ENCODE results near the gene GLB1L2.

GLB1L2 gene

GRCh38 chr11:134423106-134423505 lies 91.3 kb downstream of the GLB1L2 start:
- H3K4me3 ChIP-seq (ENCODE audit: low read depth, low read length), result no peak overlapping the region
- DNase-seq (ENCODE audit: low read depth), result no peak
- no peak for TF ChIP-seq CTCF (IDR thresholded peaks at IDR 0.05; ENCODE audit: insufficient read depth, low read depth, low read length, missing control alignments)

GRCh38 chr11:134425413-134425812 lies 93.6 kb downstream of the GLB1L2 start:
- no peak for DNase-seq (ENCODE audit: low read depth)
- TF ChIP-seq CTCF (IDR thresholded peaks at IDR 0.05; ENCODE audit: insufficient read depth, low read depth, low read length, missing control alignments), result no peak
- H3K4me3 ChIP-seq (ENCODE audit: low read depth, low read length), result no peak overlapping the region

Measured in GM12865 (cell line).